ENCODE data around the gene RTF1. TPM values are rescaled to one million over a fixed set of nuclear protein-coding genes. Genes with fewer than 3 reads are reported as not detected.
"Not testable (repeated sequence)": the region's sequence is repeated elsewhere in the genome, so short reads cannot be mapped to it uniquely, and the experiment has no call there.

The RTF1 gene
- total RNA-seq: 10 to 100 TPM; 40.4 to 45.7 TPM

DNA sequence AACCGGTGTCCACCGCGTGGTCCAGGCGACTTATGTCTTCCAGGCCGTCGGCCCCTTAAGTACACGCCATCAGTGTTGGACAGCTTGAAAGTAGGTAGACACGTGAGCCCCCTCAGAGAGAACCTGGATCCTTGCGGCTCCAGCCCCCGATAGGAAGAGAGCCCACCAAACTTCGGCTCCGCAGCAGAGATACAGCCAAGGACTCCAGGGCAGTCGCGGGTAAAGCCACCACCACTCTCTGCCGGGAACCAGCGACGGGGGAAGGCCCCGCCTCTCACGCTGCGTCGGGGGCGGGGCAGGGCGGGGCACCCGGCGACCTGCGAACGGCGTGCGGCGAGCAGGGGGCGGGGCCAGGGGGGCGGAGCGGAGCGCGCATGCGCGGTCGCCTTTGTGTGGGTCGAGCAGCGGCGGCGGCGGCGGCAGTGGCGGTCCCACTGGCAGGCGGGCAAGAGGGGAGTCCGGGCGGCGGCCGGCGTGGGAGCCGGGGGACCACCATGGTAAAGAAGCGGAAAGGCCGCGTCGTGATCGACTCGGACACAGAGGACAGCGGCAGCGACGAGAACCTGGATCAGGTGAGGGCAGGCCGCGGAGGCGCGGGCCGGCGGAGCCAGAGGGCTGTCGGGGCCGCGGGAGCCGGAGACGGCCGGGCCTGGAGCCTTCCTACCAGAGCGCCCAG lies at the start of gene RTF1:
TSS of gene RTF1 (plus strand) at position 354 of the 676 bp plus-strand sequence. CDS start at position 375, 21 bp downstream.
- H3K27me3 Mint-ChIP-seq: no peaks in the 10 kb centered on the region
- peak within 1 kb of the TSS; percentile 95 for H3K27ac Mint-ChIP-seq
- DNase-seq: peak; percentile 95
- CTCF ChIA-PET: interaction anchor here (0.8 kb wide), 1 partner anchor 12 kb away, joined by 3 read pairs; no protein-coding TSS in a partner anchor
- H3K36me3 Mint-ChIP-seq (ENCODE audit: low read depth): peaks cover 6% of the 10 kb centered on the region
- H3K9me3 Mint-ChIP-seq: no peaks in the 10 kb centered on the region
- POLR2A ChIA-PET: no interaction called here
- peaks cover 41% of the 10 kb centered on the region for H3K4me1 Mint-ChIP-seq
- peak within 1 kb of the TSS; percentile 94 for H3K4me3 Mint-ChIP-seq

DNA sequence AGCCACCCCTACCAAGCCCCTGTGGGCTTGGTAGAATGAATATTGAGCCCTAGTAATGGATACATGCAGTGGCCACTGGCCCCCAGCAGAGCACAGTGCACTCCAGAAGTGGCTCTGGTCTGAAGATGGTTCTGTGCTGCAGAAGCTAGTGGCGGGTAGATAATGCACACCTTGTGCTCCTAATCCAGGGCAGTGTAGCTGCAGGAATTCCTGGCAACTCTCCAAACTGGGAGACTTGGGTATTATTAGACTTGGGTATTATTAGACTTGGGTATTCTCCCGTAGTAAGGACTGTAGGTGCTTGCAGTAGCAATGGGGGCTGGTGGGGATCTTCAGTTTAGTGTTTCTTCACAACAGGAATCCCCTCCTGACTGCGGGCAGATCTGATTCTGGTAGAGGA lies 49.5 kb upstream of the RTF1 start:
- no peak for DNase-seq
- peaks cover 72% of the 10 kb centered on the region for H3K36me3 Mint-ChIP-seq (ENCODE audit: low read depth)
- H3K27me3 Mint-ChIP-seq: no peaks in the 10 kb centered on the region
- POLR2A ChIA-PET: no interaction called here
- no peak overlapping the region for H3K4me3 Mint-ChIP-seq
- CTCF ChIA-PET: interaction anchor here (0.6 to 1.1 kb wide), 3 partner anchors 14 to 50 kb away, joined by 3 to 4 read pairs (median 3); no protein-coding TSS in a partner anchor
- H3K9me3 Mint-ChIP-seq: no peaks in the 10 kb centered on the region
- no peaks in the 10 kb centered on the region for H3K4me1 Mint-ChIP-seq
- peak overlapping the region; percentile 19 for H3K27ac Mint-ChIP-seq

DNA sequence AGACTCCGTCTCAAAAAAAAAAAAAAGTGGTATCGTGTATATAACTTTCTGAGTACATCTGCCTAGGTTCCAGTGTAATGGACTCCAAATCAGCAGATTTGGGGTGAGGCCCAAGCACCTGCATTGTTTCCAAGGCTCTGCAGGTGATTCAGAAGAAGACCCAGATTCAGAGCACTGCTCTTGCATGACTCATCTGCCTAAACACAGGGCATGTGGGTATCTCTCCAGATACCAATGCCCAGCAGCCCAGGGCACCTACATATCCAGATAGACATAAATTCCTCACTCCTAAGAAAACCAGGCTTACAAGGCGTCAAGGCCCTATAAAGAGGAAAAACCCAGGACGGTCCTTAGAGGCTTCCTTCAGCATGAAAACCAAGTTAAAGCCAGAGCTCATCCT lies 38.9 kb upstream of the RTF1 start:
- DNase-seq: no peak
- H3K4me3 Mint-ChIP-seq: no peak overlapping the region
- H3K9me3 Mint-ChIP-seq: no peaks in the 10 kb centered on the region
- peaks cover 49% of the 10 kb centered on the region for H3K36me3 Mint-ChIP-seq (ENCODE audit: low read depth)
- CTCF ChIA-PET: no interaction called here
- peaks cover 2% of the 10 kb centered on the region for H3K4me1 Mint-ChIP-seq
- H3K27me3 Mint-ChIP-seq: no peaks in the 10 kb centered on the region
- POLR2A ChIA-PET: no interaction called here
- no peak overlapping the region for H3K27ac Mint-ChIP-seq

DNA sequence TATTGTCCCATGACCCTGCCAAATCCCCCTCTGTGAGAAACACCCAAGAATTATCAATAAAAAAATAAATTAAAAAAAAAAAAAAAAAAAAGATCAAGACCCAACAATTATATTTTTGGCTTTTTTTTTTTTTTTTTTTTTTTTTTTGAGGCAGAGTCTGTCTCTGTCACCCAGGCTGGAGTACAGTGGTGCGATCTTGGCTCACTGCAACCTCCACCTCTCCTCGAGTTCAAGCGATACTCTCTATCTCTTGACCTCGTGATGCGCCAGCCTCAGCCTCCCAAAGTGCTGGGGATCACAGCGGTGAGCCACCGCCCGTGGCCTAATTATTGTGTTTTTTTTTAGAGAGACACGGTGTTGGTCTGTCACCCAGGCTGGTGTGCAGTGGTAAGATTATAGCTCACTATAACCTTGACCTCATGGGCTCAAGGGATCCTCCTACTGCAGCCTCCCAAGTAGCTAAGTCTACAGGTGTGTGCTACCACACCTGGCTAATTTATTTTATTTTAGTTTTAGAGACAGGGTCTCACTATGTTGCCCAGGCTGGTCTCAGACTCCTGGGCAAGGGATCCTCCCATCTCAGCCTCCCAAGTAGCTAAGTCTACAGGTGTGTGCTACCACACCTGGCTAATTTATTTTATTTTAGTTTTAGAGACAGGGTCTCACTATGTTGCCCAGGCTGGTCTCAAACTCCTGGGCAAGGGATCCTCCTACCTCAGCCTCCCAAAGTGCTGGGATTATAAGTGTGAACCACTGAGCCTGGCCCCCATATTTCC lies 32.7 kb upstream of the RTF1 start:
- DNase-seq, H3K9me3 Mint-ChIP-seq, H3K27me3 Mint-ChIP-seq, H3K4me3 Mint-ChIP-seq, H3K4me1 Mint-ChIP-seq, POLR2A ChIA-PET: not testable (repeated sequence)
- Mint-ChIP-seq H3K36me3 (ENCODE audit: low read depth) (peaks cover 34% of the 10 kb centered on the region), H3K27ac (peak overlapping the region; percentile 64)
- CTCF ChIA-PET: interaction anchor here (0.5 kb wide), 1 partner anchor 1121 kb away, joined by 3 read pairs; no protein-coding TSS in a partner anchor

DNA sequence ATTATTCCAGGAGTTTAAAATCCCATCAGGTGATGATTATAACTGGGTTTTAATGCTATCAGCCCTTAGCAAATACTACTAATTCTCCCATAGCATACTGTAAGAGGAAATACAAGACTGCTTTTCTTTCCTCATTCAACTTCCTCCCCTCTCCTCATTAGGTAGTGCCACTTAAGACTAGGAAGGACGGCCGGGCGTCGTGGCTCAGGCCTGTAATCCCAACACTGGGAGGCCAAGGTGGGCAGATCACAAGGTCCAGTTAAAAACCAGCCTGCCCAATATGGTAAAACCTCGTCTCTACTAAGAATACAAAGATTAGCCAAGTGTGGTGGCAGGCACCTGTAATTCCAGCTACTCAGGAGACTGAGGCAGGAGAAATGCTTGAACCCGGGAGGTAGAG lies 29.2 kb upstream of the RTF1 start:
- CTCF ChIA-PET: interaction anchor here (0.6 to 1.2 kb wide), 2 partner anchors 10 to 11 kb away, joined by 3 read pairs; no protein-coding TSS in a partner anchor

DNA sequence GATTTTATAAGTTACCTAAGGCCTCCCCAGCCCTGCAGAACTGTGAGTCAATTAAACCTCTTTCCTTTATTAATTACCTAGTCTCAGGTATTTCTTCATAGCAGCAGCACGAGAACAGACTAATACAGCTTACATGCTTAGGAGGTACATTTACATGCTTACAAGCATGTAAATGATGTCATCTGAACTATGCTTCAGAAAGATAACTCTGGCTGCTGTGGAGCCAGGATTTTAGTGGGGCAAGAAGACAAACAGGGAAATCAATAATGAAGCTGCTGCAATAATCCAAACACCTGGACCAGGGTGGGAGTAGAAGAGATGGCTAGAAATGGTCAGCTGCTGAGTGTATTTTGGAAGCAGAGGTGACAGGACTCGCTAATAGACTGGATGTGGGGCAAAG lies 24.2 kb upstream of the RTF1 start:
- H3K27ac Mint-ChIP-seq: peak overlapping the region; percentile 46
- POLR2A ChIA-PET: no interaction called here

More for the DNA sequence above, 29.2 kb upstream of the RTF1 start:
- Mint-ChIP-seq H3K36me3 (ENCODE audit: low read depth) (peaks cover 16% of the 10 kb centered on the region), H3K27ac (no peak overlapping the region), H3K4me1 (peaks cover 7% of the 10 kb centered on the region), H3K4me3 (no peak overlapping the region), H3K9me3 (no peaks in the 10 kb centered on the region), H3K27me3 (no peaks in the 10 kb centered on the region)
- no peak for DNase-seq
- POLR2A ChIA-PET: no interaction called here

DNA sequence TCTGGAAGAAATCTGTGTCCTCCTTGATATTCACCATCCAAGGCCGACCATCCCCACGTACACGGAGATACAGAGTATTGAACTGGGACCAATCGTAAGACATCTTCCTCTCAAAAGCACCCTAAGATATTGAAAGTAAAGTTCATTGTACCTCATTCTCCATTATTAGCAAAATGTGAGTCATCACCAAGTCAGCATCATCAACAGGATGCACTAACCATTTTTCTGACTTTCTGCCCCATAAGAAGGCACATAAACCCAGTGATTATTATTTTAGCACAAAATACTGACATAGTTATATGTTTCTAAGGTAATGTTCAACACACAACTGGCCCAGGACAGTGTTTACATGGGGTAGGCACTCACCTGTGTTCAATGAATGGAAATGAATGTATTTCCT lies 22.0 kb upstream of the RTF1 start:
- H3K4me1 Mint-ChIP-seq: peaks cover 24% of the 10 kb centered on the region
- POLR2A ChIA-PET: no interaction called here
- H3K27me3 Mint-ChIP-seq: no peaks in the 10 kb centered on the region
- no peak overlapping the region for H3K4me3 Mint-ChIP-seq
- H3K27ac Mint-ChIP-seq: no peak overlapping the region
- no peak for DNase-seq
- CTCF ChIA-PET: no interaction called here
- peaks cover 27% of the 10 kb centered on the region for H3K36me3 Mint-ChIP-seq (ENCODE audit: low read depth)
- H3K9me3 Mint-ChIP-seq: no peaks in the 10 kb centered on the region

More for the DNA sequence above, 24.2 kb upstream of the RTF1 start:
- Mint-ChIP-seq H3K27me3 (no peaks in the 10 kb centered on the region), H3K36me3 (ENCODE audit: low read depth) (peaks cover 34% of the 10 kb centered on the region), H3K4me3 (no peak overlapping the region), H3K4me1 (peaks cover 24% of the 10 kb centered on the region), H3K9me3 (no peaks in the 10 kb centered on the region)
- CTCF ChIA-PET: interaction anchor here (1.2 kb wide), 1 partner anchor 83 kb away, joined by 3 read pairs; no protein-coding TSS in a partner anchor
- no peak for DNase-seq

DNA sequence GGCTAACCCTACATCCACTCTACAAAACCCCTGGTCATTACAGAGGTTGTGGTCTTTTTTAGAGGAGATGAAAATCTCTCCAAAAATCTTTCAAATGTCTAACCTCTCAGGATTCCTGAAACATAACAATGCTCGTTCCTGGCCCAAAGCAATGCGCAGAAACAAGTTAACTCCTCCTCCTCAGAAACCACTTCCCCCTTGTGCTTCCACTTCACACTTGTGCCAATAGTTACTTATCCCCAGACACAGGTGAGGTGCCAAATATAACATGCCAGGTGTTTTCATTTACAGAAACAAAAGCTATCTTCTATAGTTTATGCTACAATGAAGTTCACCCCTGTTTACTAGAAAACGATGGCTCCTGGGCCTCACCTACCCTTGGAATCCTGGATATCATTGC lies 20.8 kb upstream of the RTF1 start:
- H3K27ac Mint-ChIP-seq: no peak overlapping the region
- H3K9me3 Mint-ChIP-seq: no peaks in the 10 kb centered on the region
- H3K27me3 Mint-ChIP-seq: no peaks in the 10 kb centered on the region
- no peak for DNase-seq
- H3K4me3 Mint-ChIP-seq: no peak overlapping the region
- ChIA-PET POLR2A (no interaction called here), CTCF (no interaction called here)
- H3K4me1 Mint-ChIP-seq: peaks cover 28% of the 10 kb centered on the region
- peaks cover 27% of the 10 kb centered on the region for H3K36me3 Mint-ChIP-seq (ENCODE audit: low read depth)

DNA sequence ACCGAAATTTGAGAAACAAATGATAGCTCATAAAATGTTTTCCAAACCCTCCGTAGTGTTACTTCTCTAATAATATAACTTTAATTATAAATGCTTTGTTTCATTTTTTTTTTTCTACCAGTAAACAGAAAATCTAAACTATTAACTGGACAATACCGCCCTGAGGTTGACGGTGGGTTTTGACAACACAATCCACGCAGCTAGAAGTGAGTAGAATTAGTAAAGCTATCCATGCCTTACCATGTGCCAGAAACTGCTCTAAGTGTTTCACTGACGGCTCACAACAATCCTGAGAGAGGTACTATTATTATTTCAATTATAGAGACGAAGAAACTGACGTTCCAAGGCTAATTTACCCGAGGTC lies 15.0 kb upstream of the RTF1 start:
- ChIA-PET POLR2A (no interaction called here), CTCF (interaction anchor here (0.6 kb wide), 1 partner anchor 63 kb away, joined by 3 read pairs; no protein-coding TSS in a partner anchor)
- peaks cover 23% of the 10 kb centered on the region for H3K4me1 Mint-ChIP-seq
- no peaks in the 10 kb centered on the region for H3K9me3 Mint-ChIP-seq
- H3K27ac Mint-ChIP-seq: peak overlapping the region; percentile 98
- peak overlapping the region; percentile 93 for H3K4me3 Mint-ChIP-seq
- no peak for DNase-seq
- H3K27me3 Mint-ChIP-seq: no peaks in the 10 kb centered on the region
- peaks cover 2% of the 10 kb centered on the region for H3K36me3 Mint-ChIP-seq (ENCODE audit: low read depth)

DNA sequence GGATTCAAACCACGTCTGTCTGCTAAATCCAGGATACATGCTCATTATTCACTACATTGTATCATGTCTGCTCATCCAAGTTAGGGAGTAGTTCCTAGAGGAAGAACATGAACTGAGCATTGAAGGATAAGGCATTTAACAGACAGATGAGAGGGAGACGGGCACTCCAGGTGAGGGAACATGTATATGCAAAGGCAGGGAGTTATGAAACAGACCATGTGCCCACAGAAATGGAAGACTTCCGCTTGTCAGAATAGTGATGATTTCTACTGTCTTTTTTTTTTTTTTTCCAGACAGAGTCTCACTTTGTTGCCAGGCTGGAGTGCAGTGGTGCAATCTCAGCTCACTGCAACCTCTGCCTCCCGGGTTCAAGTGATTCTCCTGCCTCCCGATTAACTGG lies 9.6 kb upstream of the RTF1 start:
- Mint-ChIP-seq H3K36me3 (ENCODE audit: low read depth) (peaks cover 2% of the 10 kb centered on the region), H3K27ac (no peak overlapping the region), H3K27me3 (no peaks in the 10 kb centered on the region), H3K9me3 (no peaks in the 10 kb centered on the region), H3K4me3 (no peak overlapping the region), H3K4me1 (peaks cover 16% of the 10 kb centered on the region)
- no peak for DNase-seq
- POLR2A ChIA-PET: no interaction called here
- CTCF ChIA-PET: no interaction called here

DNA sequence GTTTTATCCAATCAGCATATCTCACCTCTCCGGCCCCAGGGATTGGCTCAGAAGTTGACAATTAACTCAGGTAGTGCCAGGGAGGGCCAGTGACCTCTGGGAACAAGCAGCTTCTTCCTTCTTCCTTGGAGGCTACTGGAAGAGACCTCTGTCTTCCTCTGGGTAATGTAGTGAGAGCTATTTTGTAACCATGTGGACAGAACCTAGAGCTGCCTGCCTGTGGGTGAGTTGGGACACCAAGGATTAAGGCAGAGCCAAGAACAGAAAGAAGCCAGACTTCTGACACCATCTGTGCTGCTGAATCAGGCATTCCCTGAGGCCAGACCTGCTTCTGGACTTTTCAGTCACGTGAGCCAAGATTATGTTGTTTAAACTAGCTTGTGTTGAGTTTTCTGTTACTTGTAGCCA lies 8.7 kb upstream of the RTF1 start:
- no peaks in the 10 kb centered on the region for H3K27me3 Mint-ChIP-seq
- no peak overlapping the region for H3K4me3 Mint-ChIP-seq
- no peaks in the 10 kb centered on the region for H3K9me3 Mint-ChIP-seq
- H3K27ac Mint-ChIP-seq: no peak overlapping the region
- peaks cover 9% of the 10 kb centered on the region for H3K4me1 Mint-ChIP-seq
- DNase-seq: no peak
- POLR2A ChIA-PET: no interaction called here
- CTCF ChIA-PET: interaction anchor here (0.7 kb wide), 1 partner anchor 485 kb away, joined by 3 read pairs; no protein-coding TSS in a partner anchor
- H3K36me3 Mint-ChIP-seq (ENCODE audit: low read depth): no peaks in the 10 kb centered on the region

DNA sequence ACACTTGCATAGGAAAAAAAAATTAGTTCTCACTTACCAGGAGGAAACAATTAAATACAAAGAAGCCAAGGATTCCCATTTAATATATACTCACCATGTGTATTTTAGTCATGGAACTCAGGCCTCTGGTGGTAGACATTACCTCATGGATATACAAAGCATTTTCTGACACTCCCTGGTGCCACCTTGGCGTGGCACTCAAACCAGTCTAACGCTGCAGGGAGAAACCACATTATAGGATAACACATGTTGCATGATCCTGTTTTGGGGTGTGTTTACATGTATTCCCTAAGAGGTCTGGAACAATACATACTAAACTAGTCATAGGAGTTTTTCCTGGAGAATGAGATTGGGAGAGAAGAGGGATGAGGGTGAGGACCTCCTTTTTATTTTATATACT lies 5.9 kb upstream of the RTF1 start:
- H3K27ac Mint-ChIP-seq: no peak overlapping the region
- H3K36me3 Mint-ChIP-seq (ENCODE audit: low read depth): peaks cover 2% of the 10 kb centered on the region
- DNase-seq: no peak
- no peak overlapping the region for H3K4me3 Mint-ChIP-seq
- peaks cover 8% of the 10 kb centered on the region for H3K4me1 Mint-ChIP-seq
- H3K9me3 Mint-ChIP-seq: no peaks in the 10 kb centered on the region
- H3K27me3 Mint-ChIP-seq: no peaks in the 10 kb centered on the region
- ChIA-PET POLR2A (no interaction called here), CTCF (interaction anchor here (1.1 kb wide), 2 partner anchors 11 to 13 kb away, joined by 3 to 4 read pairs; no protein-coding TSS in a partner anchor)

DNA sequence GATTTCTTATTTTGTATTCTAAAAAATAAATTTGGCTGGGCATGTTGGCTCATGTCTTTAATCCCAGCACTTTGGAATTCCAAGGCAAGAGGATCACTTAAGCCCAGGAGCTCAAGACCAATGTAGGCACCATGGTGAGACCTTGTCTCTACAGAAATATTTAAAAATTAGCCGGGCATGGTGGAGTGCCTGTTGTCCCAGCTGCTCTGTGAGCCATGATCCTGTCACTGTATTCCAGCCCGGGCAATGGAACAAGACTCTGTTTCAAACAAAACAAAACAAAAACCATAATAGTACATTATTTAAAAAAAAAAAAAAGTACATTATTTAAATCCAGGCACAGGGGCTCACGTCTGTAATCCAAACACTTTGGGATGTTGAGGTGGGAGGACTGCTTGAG lies 5.5 kb upstream of the RTF1 start:
- H3K4me1 Mint-ChIP-seq: peaks cover 13% of the 10 kb centered on the region

More for the DNA sequence above, 5.5 kb upstream of the RTF1 start:
- H3K27ac Mint-ChIP-seq: no peak overlapping the region
- no peak overlapping the region for H3K4me3 Mint-ChIP-seq
- H3K27me3 Mint-ChIP-seq: no peaks in the 10 kb centered on the region
- H3K36me3 Mint-ChIP-seq (ENCODE audit: low read depth): peaks cover 2% of the 10 kb centered on the region
- CTCF ChIA-PET: interaction anchor here (1.7 kb wide), 1 partner anchor 18 kb away, joined by 4 read pairs; no protein-coding TSS in a partner anchor
- H3K9me3 Mint-ChIP-seq: no peaks in the 10 kb centered on the region
- POLR2A ChIA-PET: no interaction called here
- DNase-seq: no peak
